GM12878 (cell line): ENCODE results near the gene AMBRA1. TPM values are rescaled to one million over a fixed set of nuclear protein-coding genes. Genes with fewer than 3 reads are reported as not detected.

Experiments used
- ATAC-seq: fragments of 200-7000 bp; cut with Tn5 transposase; 3 replicates; pipeline ENCODE4 v1.9.1; 2020; ENCODE audit warnings: mild to moderate bottlenecking, moderate library complexity
- BruUV-seq: library from RNA; stranded (reverse); fragments of 400-500 nt; replicated peaks from 2 replicates; lab custom pipeline; 2021; lab: Mats Ljungman, UMichigan
- CTCF ChIA-PET: fragments of 300-600 bp; sonication (Branson Sonifier 250); formaldehyde crosslinking; extraction: SDS; loops from one replicate; lab custom pipeline; 2021; ENCODE audit warnings: inconsistent platforms; lab: Yijun Ruan, JAX
- POLR2A ChIA-PET: fragments of 350-600 bp; formaldehyde crosslinking; extraction: SDS; loops from one replicate; lab custom pipeline; 2021; ENCODE audit warnings: inconsistent platforms; lab: Charles Lee
- RAD21 ChIA-PET: fragments of 300-600 bp; sonication (Branson Sonifier 250); formaldehyde crosslinking; loops from one replicate; lab custom pipeline; 2023; ENCODE audit warnings: antibody characterized with exemption; ENCODE audit not compliant: unreplicated experiment; lab: Charles Lee
- SMC1A ChIA-PET: fragments of 300-600 bp; sonication (Branson Sonifier 250); formaldehyde crosslinking; loops from one replicate; lab custom pipeline; 2023; ENCODE audit not compliant: unreplicated experiment, uncharacterized antibody; lab: Charles Lee
- DNase-seq: peaks from one replicate; pipeline ENCODE4 v3.0.0-alpha.2; 2011; ENCODE audit warnings: low read depth, low spot score
- FAIRE-seq: peaks from 3 replicates; lab custom pipeline; 2011; peaks lifted over from hg19 to GRCh38; lab: Jason Lieb, UNC
- H2AFZ ChIP-seq: 2 replicates; pipeline ENCODE4 v1.6.0; 2011; ENCODE audit warnings: low read depth, low read length, control low read depth; ENCODE audit not compliant: control insufficient read depth
- H3K27ac ChIP-seq: 2 replicates; pipeline ENCODE4 v1.5.1; 2011; ENCODE audit warnings: control low read depth; ENCODE audit not compliant: control insufficient read depth, insufficient read depth
- H3K27me3 ChIP-seq, 2 experiments: replicated peaks in 1 of 2; 2 replicates each; pipeline versions ENCODE4 v1.6.0 to v1.6.1; 2011; ENCODE audit warnings: low read length in 1 of 2; ENCODE audit not compliant: control insufficient read depth in 2 of 2, insufficient read depth in 2 of 2
- H3K36me3 ChIP-seq, 2 experiments: 2 replicates each; pipeline ENCODE4 v1.5.1; 2011; ENCODE audit warnings: low read length in 1 of 2; ENCODE audit not compliant: control insufficient read depth in 2 of 2, insufficient read depth in 2 of 2
- H3K4me1 ChIP-seq: 2 replicates; pipeline ENCODE4 v1.6.1; 2011; ENCODE audit warnings: mild to moderate bottlenecking, low read length, moderate library complexity, mixed read lengths; ENCODE audit not compliant: control insufficient read depth, insufficient read depth
- H3K4me2 ChIP-seq: 2 replicates; pipeline ENCODE4 v1.6.0; 2011; ENCODE audit warnings: control low read depth; ENCODE audit not compliant: control insufficient read depth, insufficient read depth
- H3K4me3 ChIP-seq: fragments of 200-600 bp; sonication (generic); 2 replicates; pipeline ENCODE4 v1.5.1; 2016
- H3K79me2 ChIP-seq: 2 replicates; pipeline ENCODE4 v1.6.0; 2011; ENCODE audit warnings: low read length; ENCODE audit not compliant: control insufficient read depth, insufficient read depth
- H3K9ac ChIP-seq: 2 replicates; pipeline ENCODE4 v1.8.0; 2011; ENCODE audit warnings: low read length, control low read depth, mixed read lengths; ENCODE audit not compliant: control insufficient read depth, insufficient read depth
- H3K9me3 ChIP-seq: replicated peaks from 3 replicates; pipeline ENCODE4 v1.5.1; 2011; ENCODE audit warnings: mild to moderate bottlenecking, low read length; ENCODE audit not compliant: control insufficient read depth, insufficient read depth
- H4K20me1 ChIP-seq: 2 replicates; pipeline ENCODE4 v1.6.0; 2011; ENCODE audit not compliant: control insufficient read depth, insufficient read depth
- ATF2 ChIP-seq: IDR thresholded peaks from 2 replicates; pipeline ENCODE4 v1.6.1; 2012; ENCODE audit warnings: low read length, inconsistent platforms
- BCLAF1 ChIP-seq: fragments of 450-650 bp; IDR thresholded peaks from 2 replicates; pipeline ENCODE4 v1.6.1; 2017; ENCODE audit warnings: antibody characterized with exemption, mild to moderate bottlenecking, moderate library complexity
- CREB1 ChIP-seq: IDR thresholded peaks from 2 replicates; pipeline ENCODE4 v1.6.1; 2012; ENCODE audit warnings: low read depth, mild to moderate bottlenecking, inconsistent platforms
- FOXK2 ChIP-seq: fragments of 450-650 bp; IDR thresholded peaks from 2 replicates; pipeline ENCODE4 v1.6.1; 2017; ENCODE audit warnings: mild to moderate bottlenecking, moderate library complexity
- HDGF ChIP-seq: fragments of 450-650 bp; IDR thresholded peaks from 2 replicates; pipeline ENCODE4 v1.6.1; 2016; ENCODE audit warnings: antibody characterized with exemption
- LARP7 ChIP-seq: fragments of 450-650 bp; IDR thresholded peaks from 2 replicates; pipeline ENCODE4 v1.6.1; 2017; ENCODE audit warnings: mild to moderate bottlenecking
- SRF ChIP-seq, 2 experiments: IDR thresholded peaks; 2 replicates each; pipeline ENCODE4 v1.6.1; 2011; ENCODE audit warnings: low read depth in 2 of 2, low read length in 2 of 2, mild to moderate bottlenecking in 1 of 2, moderate library complexity in 1 of 2
- TARDBP ChIP-seq: IDR thresholded peaks from 2 replicates; pipeline ENCODE4 v1.6.1; 2016; ENCODE audit warnings: borderline replicate concordance
- TCF12 ChIP-seq: IDR thresholded peaks from 2 replicates; pipeline ENCODE4 v1.6.1; 2011; ENCODE audit warnings: low read depth, mild to moderate bottlenecking, low read length
- ZNF687 ChIP-seq: fragments of 450-650 bp; IDR thresholded peaks from 2 replicates; pipeline ENCODE4 v1.6.1; 2017; ENCODE audit warnings: mild to moderate bottlenecking, moderate library complexity
- WGBS: methylation state at CpG from one replicate; pipeline ENCODE4 v1.1.6; 2016; ENCODE audit warnings: low lambda C conversion rate; ENCODE audit not compliant: insufficient replicate concordance, insufficient coverage; ENCODE audit errors: missing lambda C conversion rate; 5-methylcytosine and 5-hydroxymethylcytosine counted together
- in situ Hi-C: fragments of 300-500 bp; cut with MboI; formaldehyde crosslinking; loops from 9 replicates; pipeline ENCODE4 v1.14.3; 2018; ENCODE audit warnings: mixed read lengths
- intact Hi-C: fragments of 100-400 bp; cut with micrococcal nuclease; formaldehyde crosslinking; loops from one replicate; pipeline ENCODE4 v1.14.2; 2022; ENCODE audit not compliant: unreplicated experiment
- polyA plus RNA-seq, 11 experiments: library from polyadenylated mRNA; depleted of rRNA in 4 of 11; unstranded in 6 of 11; stranded (reverse) in 5 of 11; fragments of >200 nt; fragmentation: Nextera tagmentation in 4 of 11; fragmentation: Illumina TruSeq in 1 of 11; extraction: Ambion mirVana in 4 of 11; extraction: Trizol in 1 of 11; gene quantifications; 1 replicate in 1 of 11; 2 replicates in 10 of 11; pipeline versions ENCODE4 v1.2.1 to v1.2.3, GENCODE V29; 2011 to 2016; ENCODE audit warnings: inconsistent platforms in 2 of 11, missing spikeins in 2 of 11, low read depth in 1 of 11
- total RNA-seq, 4 experiments: library from RNA; depleted of rRNA in 3 of 4; stranded (reverse); fragments of >200 nt in 3 of 4; fragmentation: Illumina TruSeq in 1 of 4; extraction: Trizol in 1 of 4; gene quantifications; 2 replicates each; pipeline versions ENCODE4 v1.2.1 to v1.2.3, GENCODE V29; 2013 to 2021
- TF ChIP-seq, protein P1 (sequence below): IDR thresholded peaks from 2 replicates; pipeline ENCODE4 v1.6.1; 2012; ENCODE audit warnings: low read depth, low read length, improper control_type of control experiment

AMBRA1 gene
- total and polyA plus RNA-seq, 10 of the 15 experiments (the other 5 are each of a cell fraction or from before 2014, with no cell fraction given): 0.57 to 34.3 (median 13.7) TPM

DNA sequence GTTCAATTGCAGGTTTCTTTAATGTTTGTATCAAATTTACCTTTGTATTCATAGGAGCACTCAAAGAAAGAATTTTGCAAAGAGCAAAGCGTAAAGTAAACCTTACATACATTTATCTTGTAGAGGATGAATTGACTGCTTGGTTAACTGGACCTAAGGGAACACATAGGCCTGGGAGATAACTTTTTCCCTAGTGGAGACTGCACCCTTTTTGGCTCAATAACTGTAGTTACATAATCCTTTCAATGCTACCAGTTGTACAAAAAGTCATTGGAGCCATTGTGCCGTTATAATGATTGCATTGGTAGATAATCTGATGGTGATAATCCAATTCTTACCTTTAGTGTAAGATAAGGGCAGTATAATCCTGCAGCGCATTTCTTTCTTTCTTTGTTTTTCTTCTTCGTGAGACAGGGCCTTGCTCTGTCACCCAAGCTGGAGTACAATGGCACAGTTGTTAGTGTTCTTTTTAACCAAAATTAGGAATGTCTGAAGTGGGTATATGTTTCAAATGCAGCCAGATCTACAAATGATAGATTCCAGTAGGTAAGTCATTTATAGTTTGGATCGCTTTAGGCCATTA, 41.8 kb upstream of the AMBRA1 start (continued):
- no peak for TF ChIP-seq FOXK2
- no peak for TF ChIP-seq LARP7
- no peak for TF ChIP-seq ZNF687
- no peak for TF ChIP-seq CREB1
- no peak for TF ChIP-seq SRF (IDR thresholded peaks at IDR 0.05; ENCODE audit: low read depth in 2 of 2, low read length in 2 of 2)
- no peak for TF ChIP-seq TCF12

DNA sequence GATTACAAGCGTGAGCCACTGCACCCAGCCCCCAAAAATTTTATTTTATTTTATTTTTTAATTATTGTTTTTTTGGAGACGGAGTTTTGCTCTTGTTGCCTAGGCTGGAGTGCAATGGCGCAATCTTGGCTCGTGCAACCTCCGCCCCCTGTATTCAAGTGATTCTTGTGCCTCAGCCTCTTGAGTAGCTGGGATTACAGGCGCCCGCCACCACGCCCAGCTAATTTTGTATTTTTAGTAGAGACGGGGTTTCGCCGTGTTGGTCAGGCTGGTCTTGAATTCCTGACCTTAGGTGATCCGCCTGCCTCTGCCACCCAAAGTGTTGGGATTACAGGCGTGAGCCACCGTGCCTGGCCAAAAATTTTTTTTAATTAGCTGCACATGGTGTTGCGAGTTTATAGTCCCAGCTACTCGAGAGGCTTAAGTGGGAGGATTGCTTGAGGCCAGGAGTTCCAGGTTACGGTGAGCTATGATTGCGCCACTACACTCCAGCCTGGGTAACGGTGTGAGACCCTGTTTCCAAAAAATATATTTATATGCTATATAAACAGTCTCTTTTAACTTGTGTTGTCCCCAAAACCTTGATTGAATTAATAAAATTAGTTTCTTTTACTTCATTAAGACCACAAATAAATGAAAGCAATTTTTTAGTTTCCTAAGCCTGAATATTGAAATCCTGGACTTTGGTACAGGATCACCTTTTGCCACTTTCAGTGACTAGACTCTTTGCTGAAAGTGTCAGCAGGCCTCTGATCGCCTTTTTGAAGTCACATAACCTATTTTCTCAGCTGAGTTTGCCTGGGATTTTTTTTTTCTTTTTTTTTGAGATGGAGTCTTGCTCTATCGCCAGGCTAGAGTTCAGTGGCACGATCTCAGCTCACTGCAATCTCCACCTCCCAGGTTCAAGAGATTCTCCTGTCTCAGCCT, 39.7 kb upstream of the AMBRA1 start:
- intact Hi-C loops: no loop called here
- H3K4me3 ChIP-seq: no peak overlapping the region
- in situ Hi-C loops: no loop called here
- no peak for DNase-seq
- ChIA-PET SMC1A (interaction anchor here (0.8 to 1.8 kb wide), 3 partner anchors 11 to 197 kb away, joined by 3 to 6 read pairs (median 3); no protein-coding TSS in a partner anchor), RAD21 (interaction anchor here (0.6 kb wide), 1 partner anchor 65 kb away, joined by 4 read pairs; no protein-coding TSS in a partner anchor), CTCF (interaction anchor here (2.2 kb wide), 1 partner anchor 11 kb away, joined by 5 read pairs; no protein-coding TSS in a partner anchor), POLR2A (interaction anchor here (0.7 kb wide), 1 partner anchor 760 kb away, joined by 4 read pairs; no protein-coding TSS in a partner anchor)
- no peaks in the 10 kb centered on the region for H4K20me1 ChIP-seq
- no peaks in the 10 kb centered on the region for H3K9me3 ChIP-seq
- H3K27me3 ChIP-seq: no peaks in the 10 kb centered on the region
- no peak for FAIRE-seq
- H2AFZ ChIP-seq: no peak overlapping the region
- no peaks in the 10 kb centered on the region for H3K79me2 ChIP-seq
- H3K9ac ChIP-seq: no peak overlapping the region
- no peak for ATAC-seq
- H3K4me1 ChIP-seq: no peaks in the 10 kb centered on the region
- BruUV-seq: no TSS peak
- WGBS: 97% methylated on average over 22 of the region's 22 CpGs
- H3K36me3 ChIP-seq: no peaks in the 10 kb centered on the region; a peak in 2 of 4 replicates
- H3K27ac ChIP-seq: no peak overlapping the region
- no peak overlapping the region for H3K4me2 ChIP-seq
- TF ChIP-seq ATF2: no peak
- no peak for TF ChIP-seq TARDBP
- no peak for TF ChIP-seq HDGF
- TF ChIP-seq, protein P1, sequence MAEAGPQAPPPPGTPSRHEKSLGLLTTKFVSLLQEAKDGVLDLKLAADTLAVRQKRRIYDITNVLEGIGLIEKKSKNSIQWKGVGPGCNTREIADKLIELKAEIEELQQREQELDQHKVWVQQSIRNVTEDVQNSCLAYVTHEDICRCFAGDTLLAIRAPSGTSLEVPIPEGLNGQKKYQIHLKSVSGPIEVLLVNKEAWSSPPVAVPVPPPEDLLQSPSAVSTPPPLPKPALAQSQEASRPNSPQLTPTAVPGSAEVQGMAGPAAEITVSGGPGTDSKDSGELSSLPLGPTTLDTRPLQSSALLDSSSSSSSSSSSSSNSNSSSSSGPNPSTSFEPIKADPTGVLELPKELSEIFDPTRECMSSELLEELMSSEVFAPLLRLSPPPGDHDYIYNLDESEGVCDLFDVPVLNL: no peak
- TF ChIP-seq BCLAF1: no peak
